ENCODE results near the gene C1QB. TPM values are rescaled to one million over a fixed set of nuclear protein-coding genes. Genes with fewer than 3 reads are reported as not detected.

C1QB gene
- total and polyA plus RNA-seq, 2 of the 4 experiments (the other 2 are of a cell fraction), result not detected

GRCh38 chr1:22708777-22709176 lies 55.7 kb downstream of the C1QB start:
- H2AK9ac ChIP-seq (replicated peaks; ENCODE audit: low read depth, low read length, poor library complexity), result no peak overlapping the region
- H3K9me1 ChIP-seq (ENCODE audit: insufficient read depth, low read length), result peaks cover 10% of the 10 kb centered on the region; the same call in 1 of the 2 replicates
- no peak overlapping the region for H3K56ac ChIP-seq (ENCODE audit: extremely low read depth, insufficient read depth, low read length)
- no peak overlapping the region for H3K4me3 ChIP-seq (ENCODE audit: insufficient read depth, low read depth, low read length)
- no peak overlapping the region for H3K18ac ChIP-seq (ENCODE audit: low read depth, low read length)
- no peaks in the 10 kb centered on the region for H3K27me3 ChIP-seq (ENCODE audit: control insufficient read depth, insufficient read depth, low read length)
- H2BK120ac ChIP-seq (ENCODE audit: low read depth, low read length), result no peak overlapping the region
- no peak overlapping the region for H3K9ac ChIP-seq (ENCODE audit: low read depth, low read length)
- H3K14ac ChIP-seq (replicated peaks; ENCODE audit: low read depth, low read length), result no peak overlapping the region
- no TSS peak for BruUV-seq (replicated peaks)
- no peak overlapping the region for H3K23ac ChIP-seq (ENCODE audit: low read depth, low read length)
- H4K8ac ChIP-seq (ENCODE audit: low read depth in 2 of 2, low read length in 2 of 2), result no peak overlapping the region
- no peaks in the 10 kb centered on the region for H3K36me3 ChIP-seq (ENCODE audit: control insufficient read depth, insufficient read depth, low read length)
- H3K79me1 ChIP-seq (ENCODE audit: low read depth in 1 of 2, low read length in 2 of 2), result peaks cover 15 to 22% of the 10 kb centered on the region in 2 experiments; a peak in 3 of 4 replicates
- H3K4me2 ChIP-seq (ENCODE audit: low read depth, low read length), result no peak overlapping the region
- no peaks in the 10 kb centered on the region for H3K9me3 ChIP-seq (ENCODE audit: control insufficient read depth, insufficient read depth, low read length)
- in situ Hi-C loops (cut with MboI; ENCODE audit: low sequenced_read_pairs), result loop anchor here (10.0 kb wide), 1 partner anchor 176 kb away; no protein-coding TSS in a partner anchor
- H2AFZ ChIP-seq (replicated peaks; ENCODE audit: low read length, poor library complexity), result no peak overlapping the region
- H4K91ac ChIP-seq (ENCODE audit: insufficient read depth, low read depth, low read length), result no peak overlapping the region
- peaks cover 15% of the 10 kb centered on the region for H4K20me1 ChIP-seq (ENCODE audit: insufficient read depth, low read length)
- H3K4me1 ChIP-seq (ENCODE audit: control insufficient read depth, insufficient read depth, low read length), result peaks cover 16% of the 10 kb centered on the region
- POLR2A ChIA-PET (ENCODE audit: unreplicated experiment), result no interaction called here
- no peak overlapping the region for H2BK5ac ChIP-seq (ENCODE audit: low read depth, low read length, poor library complexity, severe bottlenecking)
- no peak overlapping the region for H4K5ac ChIP-seq (ENCODE audit: low read depth, low read length)
- H2AK5ac ChIP-seq (ENCODE audit: low read depth, low read length), result no peak overlapping the region
- DNase-seq (no peak), ATAC-seq (ENCODE audit: low read depth) (no peak)
- no peak overlapping the region for H2BK20ac ChIP-seq (ENCODE audit: low read depth, low read length)
- no peak overlapping the region for H3K27ac ChIP-seq (ENCODE audit: insufficient read depth, low read length)
- TF ChIP-seq, protein P1, sequence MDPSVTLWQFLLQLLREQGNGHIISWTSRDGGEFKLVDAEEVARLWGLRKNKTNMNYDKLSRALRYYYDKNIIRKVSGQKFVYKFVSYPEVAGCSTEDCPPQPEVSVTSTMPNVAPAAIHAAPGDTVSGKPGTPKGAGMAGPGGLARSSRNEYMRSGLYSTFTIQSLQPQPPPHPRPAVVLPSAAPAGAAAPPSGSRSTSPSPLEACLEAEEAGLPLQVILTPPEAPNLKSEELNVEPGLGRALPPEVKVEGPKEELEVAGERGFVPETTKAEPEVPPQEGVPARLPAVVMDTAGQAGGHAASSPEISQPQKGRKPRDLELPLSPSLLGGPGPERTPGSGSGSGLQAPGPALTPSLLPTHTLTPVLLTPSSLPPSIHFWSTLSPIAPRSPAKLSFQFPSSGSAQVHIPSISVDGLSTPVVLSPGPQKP (IDR thresholded peaks at IDR 0.05; ENCODE audit: borderline replicate concordance, low read depth, low read length), result no peak
- TF ChIP-seq RFX5 (IDR thresholded peaks at IDR 0.05; ENCODE audit: low read depth, low read length), result no peak
- TF ChIP-seq MAFK (IDR thresholded peaks at IDR 0.05; ENCODE audit: low read depth, low read length), result no peak
- TF ChIP-seq SMC3 (IDR thresholded peaks at IDR 0.05; ENCODE audit: low read depth, low read length), result no peak
- no peak for TF ChIP-seq BHLHE40 (IDR thresholded peaks at IDR 0.05; ENCODE audit: low read depth, low read length)
- TF ChIP-seq, protein P2, sequence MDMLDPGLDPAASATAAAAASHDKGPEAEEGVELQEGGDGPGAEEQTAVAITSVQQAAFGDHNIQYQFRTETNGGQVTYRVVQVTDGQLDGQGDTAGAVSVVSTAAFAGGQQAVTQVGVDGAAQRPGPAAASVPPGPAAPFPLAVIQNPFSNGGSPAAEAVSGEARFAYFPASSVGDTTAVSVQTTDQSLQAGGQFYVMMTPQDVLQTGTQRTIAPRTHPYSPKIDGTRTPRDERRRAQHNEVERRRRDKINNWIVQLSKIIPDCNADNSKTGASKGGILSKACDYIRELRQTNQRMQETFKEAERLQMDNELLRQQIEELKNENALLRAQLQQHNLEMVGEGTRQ (IDR thresholded peaks at IDR 0.05; ENCODE audit: low read depth, low read length), result no peak
- no peak overlapping the region for H2BK15ac ChIP-seq (ENCODE audit: low read depth, low read length)
- no peak overlapping the region for H3K4ac ChIP-seq (ENCODE audit: low read depth, low read length)
- intact Hi-C loops (cut with micrococcal nuclease), result no loop called here
- dilution Hi-C loops (cut with HindIII; ENCODE audit: low sequenced_read_pairs, unreplicated experiment), result no loop called here
- CTCF ChIA-PET, result interaction anchor here (0.7 to 0.8 kb wide), 2 partner anchors 153 to 544 kb away, joined by 3 read pairs; no protein-coding TSS in a partner anchor
